ENCODE measurements around the gene RILP. TPM values are rescaled to one million over a fixed set of nuclear protein-coding genes. Genes with fewer than 3 reads are reported as not detected.

The RILP gene
- total RNA-seq, 1 donor from 2014 or later = 13.1 TPM

- DNase-seq (ENCODE audit: low read depth, low spot score) = no peak
Measured at GRCh38 chr17:1604831-1605528, 44.7 kb downstream of the RILP start.

GRCh38 chr17:1601571-1601970 lies 48.1 kb downstream of the RILP start:
- DNase-seq (ENCODE audit: low read depth, low spot score) = no peak

GRCh38 chr17:1598399-1599095 lies 51.1 kb downstream of the RILP start:
- DNase-seq (ENCODE audit: low read depth, low spot score) = no peak

DNA sequence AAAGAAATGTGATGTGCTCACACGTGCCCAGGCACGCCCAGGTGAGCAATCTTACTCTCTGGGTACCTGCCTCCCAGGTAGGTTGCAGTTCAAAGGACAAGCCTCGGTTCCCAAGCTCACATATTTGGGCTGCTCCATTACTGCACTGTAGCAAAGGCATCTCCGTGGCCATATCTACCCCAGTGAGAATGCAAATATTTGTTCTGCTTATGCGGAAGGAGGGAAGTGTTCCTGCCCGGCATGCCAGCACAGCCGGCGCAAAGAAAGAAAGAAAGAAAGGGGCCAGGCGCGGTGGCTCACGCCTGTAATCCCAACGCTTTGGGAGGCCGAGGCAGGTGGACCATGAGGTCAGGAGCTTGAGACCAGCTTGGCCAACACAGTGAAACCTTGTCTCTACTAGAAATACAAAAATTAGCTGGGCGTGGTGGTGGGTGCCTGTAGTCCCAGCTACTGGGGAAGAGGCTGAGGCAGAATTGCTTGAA lies 51.8 kb downstream of the RILP start:
- DNase-seq (ENCODE audit: low read depth, low spot score) = no peak

Other genes with a start within 250 kb of the RILP start
- gene YWHAE, start 249.6 kb downstream of the RILP start, total RNA-seq = 487 and 687 TPM in 2 replicates
- gene CRK, start 193.6 kb downstream of the RILP start, total RNA-seq = 158 and 171 TPM in 2 replicates
- gene MYO1C, start 157.2 kb downstream of the RILP start, total RNA-seq = 211 and 252 TPM in 2 replicates
- 51.5 and 54.3 TPM in 2 replicates for gene INPP5K, start 133.3 kb downstream of the RILP start, total RNA-seq
- gene PITPNA, start 87.1 kb downstream of the RILP start, total RNA-seq = 27.7 and 33.6 TPM in 2 replicates
- 24.5 and 29.5 TPM in 2 replicates for gene SLC43A2, start 21.0 kb downstream of the RILP start, total RNA-seq
- gene SCARF1, start 4.1 kb downstream of the RILP start, total RNA-seq = 101 and 117 TPM in 2 replicates
- gene PRPF8, start 35.0 kb upstream of the RILP start, total RNA-seq = 98.5 and 117 TPM in 2 replicates
- gene TLCD2, start 60.5 kb upstream of the RILP start, total RNA-seq = 1.7 and 1.9 TPM in 2 replicates
- 13.8 and 15.6 TPM in 2 replicates for gene WDR81, start 74.8 kb upstream of the RILP start, total RNA-seq
- not detected in 2 replicates for gene SERPINF2, start 93.0 kb upstream of the RILP start, total RNA-seq
- gene SERPINF1, start 112.2 kb upstream of the RILP start, total RNA-seq = 0.13 TPM in 1 of 2 replicates, not detected in the other
- gene SMYD4, start 180.0 kb upstream of the RILP start, total RNA-seq = 10.6 and 12.2 TPM in 2 replicates
- 57.0 and 64.2 TPM in 2 replicates for gene RPA1, start 180.1 kb upstream of the RILP start, total RNA-seq

All from pulmonary artery endothelial cell (primary cell).